Putamen (tissue), 1 donor: ENCODE results near the gene SH3RF3.

ENCODE experiments used
- DNase-seq: peaks from one replicate; pipeline ENCODE4 v3.0.0-alpha.2; 2016; ENCODE audit warnings: low spot score

SH3RF3 gene

DNA sequence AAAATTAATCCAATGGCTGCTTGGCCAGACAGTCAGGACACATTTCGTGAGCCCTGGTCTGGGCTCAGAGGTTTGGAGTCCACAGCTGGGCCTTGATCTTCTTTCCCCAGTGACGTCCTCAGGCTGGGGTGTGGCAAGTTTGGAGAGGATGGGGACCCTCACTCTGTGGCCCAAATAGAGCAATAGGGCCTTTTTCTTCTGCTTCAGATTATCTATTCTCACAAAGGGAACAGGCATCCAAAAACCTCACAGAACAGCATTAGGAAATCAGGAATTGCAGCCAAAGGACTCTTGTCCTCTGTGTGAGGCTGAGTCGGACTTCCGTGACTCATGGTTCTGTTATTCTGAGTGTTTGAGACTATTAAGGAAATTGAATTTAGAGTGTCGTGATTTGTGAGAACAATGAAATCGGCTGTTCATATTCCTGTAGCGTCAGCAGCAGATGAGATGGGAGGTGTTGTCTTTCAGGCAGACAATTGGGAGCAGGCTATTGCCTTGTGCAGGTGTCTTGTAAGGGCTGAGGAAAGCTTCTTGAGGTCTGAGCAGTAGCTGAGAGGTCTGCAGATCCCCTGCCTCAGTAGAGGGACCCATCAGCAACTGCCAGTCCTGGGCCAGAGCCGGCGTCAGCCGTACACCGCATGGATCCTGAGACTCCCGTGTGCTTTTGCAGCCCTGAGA lies 113.8 kb downstream of the SH3RF3 start:
- DNase-seq = no peak

DNA sequence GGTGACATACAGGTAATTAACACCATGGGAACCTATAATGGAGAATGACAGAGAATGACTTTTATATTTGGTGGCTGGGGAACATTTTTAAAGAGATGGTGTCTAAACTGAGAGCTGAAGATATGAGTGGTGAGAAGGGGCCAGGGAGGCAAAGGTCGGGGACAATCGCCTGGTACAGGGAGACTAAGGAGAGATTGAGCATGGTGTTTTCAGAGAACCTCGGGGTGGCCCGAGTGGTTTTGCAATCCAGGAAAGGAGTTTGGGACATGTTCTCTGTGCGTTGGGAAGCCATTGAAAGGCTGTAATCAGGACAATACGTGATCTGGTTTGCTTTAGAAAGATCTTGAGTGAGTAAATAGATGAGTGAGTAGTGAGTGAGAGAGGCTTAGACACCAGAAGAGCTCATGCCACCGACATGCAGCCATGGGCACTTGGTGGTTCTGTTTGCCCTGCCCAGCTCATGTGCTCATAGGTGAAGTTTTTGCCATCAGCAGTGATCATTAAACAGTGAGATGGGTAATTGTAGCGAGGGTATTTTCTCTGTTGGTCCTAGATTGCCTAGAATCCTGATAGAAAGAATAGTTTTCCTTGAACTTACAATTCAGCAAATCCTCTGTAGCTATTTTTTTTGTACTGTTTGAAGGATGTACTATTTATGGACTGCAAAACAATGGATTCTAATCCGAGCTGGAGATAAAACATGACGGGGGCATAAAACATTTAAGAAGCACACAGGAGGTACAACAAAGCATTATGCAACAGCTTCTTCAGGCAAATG lies 114.7 kb downstream of the SH3RF3 start:
- no peak for DNase-seq

DNA sequence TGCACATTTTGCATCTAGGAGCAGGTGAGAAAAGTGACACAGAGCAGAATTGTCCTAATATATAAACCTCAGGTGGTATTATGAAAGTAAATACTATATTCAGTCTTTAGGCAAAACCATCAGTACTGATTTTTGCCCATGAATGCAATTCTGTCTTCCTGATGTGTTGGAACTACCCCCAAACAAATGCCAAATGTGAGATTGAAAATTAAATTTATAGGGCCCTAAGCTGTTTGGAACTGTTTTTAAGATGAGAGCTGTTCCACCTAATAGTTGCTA lies 115.2 kb downstream of the SH3RF3 start:
- no peak for DNase-seq

DNA sequence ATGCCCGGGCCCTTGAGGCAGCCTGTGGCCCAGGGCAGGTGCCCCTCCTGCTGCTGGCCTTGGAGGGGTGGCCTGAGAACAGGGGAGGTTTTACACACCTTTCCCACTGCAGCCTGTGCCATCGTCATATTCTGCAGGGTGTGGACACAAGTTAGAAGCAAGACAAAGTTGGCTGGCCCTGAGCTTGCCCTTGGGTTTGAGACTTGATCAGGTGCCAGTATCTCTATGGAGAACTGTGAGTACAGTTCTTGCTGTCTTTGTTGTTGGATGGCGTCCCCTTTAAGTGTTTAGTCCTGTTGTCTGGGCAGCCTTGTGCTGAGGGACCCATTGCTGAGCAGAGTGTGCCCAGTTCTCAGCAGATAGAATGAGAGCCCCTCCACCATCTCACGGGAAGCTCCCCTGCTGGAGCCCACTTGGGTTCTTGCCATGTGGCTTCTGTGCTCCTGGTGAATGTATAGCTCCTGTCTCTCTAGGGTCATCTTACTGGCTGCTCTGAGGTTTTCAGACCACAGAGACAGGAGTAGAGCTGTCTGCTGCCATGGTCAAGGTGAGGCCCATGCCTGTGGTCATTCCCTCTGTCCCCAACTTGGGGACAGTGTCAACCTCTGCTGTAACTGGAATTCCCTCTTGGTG lies 115.9 kb downstream of the SH3RF3 start:
- DNase-seq = no peak

DNA sequence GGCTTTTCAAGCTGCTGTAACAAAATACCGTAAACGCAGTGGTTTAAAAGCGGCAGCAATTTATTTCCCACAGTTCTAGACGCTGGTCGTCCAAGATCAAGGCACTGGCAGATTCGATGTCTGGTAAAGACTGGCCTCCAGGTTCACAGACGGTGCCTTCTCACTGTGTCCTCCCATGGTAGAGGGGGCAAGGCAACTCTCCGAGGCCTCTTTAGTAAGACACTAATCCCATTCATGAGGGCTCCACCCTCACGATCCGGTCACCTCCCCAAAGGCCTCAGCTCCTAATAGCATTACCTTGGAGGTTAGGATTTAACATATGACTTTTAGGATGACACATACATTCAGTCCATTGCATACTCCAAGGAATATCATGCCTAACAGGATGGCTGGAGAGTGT lies 117.2 kb downstream of the SH3RF3 start:
- DNase-seq = no peak

DNA sequence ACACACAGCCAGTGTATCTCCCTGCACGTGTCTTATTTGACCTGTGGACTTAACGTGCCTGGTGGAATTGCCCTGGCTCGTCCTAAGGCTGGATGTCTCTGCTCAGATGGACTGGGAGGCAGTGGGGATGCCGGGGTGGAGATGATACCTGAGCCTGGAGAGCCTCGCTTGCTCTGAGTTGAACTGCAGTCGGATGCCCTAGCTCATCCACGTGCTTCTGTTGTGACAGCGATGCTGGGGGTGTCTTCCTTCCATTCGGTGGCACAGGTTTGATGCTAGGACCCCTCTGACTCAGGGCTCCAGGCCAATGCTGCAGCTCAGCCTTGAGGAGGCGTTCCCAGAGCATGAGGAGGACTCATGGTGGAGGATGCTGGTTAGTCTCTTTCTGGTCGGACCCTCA lies 117.6 kb downstream of the SH3RF3 start:
- no peak for DNase-seq

DNA sequence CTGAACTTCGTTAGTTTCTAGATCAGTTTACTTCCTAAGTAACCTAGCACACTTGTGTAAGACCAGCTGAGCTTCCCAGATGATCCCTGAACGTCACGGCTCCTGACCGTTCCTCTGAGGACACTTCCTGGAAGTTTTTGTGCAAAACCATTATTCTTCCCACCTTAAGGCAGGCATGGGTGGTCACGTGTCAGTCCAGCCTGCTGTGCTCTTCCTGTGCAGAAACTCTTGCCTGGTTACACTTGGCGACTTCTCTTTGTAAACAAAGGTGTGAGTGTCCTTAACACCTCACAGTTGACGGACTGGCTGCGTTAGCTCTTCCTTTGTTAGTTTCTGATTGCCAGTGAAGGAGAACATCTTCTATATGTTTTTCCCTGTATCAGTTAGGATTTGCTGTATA lies 118.3 kb downstream of the SH3RF3 start:
- no peak for DNase-seq

DNA sequence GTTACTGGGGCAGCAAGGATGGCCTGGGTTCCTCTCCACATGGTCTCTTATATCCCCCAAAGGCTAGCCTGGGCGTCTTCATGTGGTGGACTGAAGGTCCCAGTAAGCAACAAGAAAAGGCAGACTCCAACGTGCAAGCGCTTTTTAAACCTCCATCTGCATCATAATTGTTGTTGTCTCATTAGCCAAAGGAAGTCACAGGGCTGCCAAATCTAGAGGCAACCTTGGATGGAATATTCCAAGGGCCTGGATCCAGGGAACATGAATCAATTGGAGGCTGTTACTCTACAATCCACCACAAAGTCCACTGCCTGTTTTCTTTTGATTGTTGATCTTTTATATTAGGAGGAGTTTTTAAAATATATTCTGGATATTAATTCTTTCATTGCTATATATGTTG lies 118.8 kb downstream of the SH3RF3 start:
- no peak for DNase-seq

DNA sequence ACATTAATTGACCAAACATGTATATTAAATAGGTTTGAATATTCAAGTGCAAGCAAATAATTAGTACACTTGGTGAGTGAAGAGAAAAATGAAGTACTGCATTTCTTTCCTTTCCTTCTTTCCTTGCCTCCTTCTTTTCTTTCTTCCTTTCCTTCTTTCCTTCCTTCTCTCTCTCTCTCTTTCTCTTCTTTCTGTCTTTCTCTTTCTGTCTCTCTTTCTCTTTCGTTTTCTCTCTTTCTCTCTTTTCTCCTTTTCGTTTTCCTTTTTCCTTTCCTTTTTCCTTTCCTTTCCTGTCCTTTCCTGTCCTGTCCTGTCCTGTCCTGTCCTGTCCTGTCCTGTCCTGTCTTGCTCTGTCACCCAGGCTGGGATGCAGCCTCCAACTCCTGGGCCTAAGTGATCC lies 119.6 kb downstream of the SH3RF3 start:
- no peak for DNase-seq

DNA sequence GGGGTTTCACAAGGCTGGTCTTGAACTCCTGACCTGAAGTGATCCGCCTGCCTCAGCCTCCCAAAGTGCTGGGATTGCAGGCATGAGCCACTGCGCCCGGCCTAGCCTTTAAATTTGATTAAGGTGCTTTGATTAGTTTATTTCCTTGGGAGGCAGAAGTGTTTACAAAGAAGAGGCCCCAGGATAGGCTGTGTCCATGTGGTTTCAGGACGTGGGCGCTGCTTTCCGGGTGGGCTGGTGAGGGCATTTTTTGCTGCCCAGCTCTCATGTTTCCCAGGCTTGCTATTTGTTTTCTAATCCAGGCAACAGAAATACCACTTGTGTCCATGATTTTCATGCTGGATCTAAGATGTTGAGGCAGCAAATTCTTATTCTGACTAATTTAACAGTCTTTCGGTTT lies 124.2 kb downstream of the SH3RF3 start:
- DNase-seq = no peak

DNA sequence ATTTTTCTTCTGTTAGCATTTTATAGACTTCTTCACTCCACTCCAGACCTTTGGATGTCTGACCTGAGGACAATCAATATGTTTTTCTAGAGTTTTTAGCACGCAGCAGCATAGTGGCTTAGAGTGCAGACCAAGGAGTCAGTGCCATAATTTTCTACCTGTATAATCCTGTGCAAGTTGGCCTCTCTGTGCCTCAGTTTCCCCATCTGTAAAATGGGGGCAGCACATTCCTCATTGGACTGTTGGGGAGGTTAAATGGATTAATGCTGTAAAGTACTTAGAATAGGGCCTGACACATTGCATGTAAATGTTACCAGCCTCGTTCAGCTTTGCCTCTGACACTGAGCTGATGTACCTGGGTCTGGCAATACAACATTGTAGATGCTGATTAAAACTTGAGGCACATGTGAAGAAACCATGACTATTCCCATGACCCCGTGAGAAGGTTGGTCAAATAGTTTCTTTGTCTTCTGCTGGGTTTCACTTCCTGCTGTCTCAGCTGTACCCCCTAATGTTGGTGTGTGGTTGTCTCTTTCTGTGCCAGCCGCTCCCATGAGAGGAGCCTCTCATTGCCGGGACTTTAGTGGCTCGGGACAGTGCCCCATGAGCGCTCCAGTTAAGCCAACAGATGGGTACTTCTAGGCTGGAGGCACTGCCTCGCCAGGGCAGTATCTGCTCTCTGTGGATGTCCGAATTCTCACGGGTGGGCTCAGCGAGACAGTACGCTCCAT lies 125.3 kb downstream of the SH3RF3 start:
- DNase-seq = no peak

DNA sequence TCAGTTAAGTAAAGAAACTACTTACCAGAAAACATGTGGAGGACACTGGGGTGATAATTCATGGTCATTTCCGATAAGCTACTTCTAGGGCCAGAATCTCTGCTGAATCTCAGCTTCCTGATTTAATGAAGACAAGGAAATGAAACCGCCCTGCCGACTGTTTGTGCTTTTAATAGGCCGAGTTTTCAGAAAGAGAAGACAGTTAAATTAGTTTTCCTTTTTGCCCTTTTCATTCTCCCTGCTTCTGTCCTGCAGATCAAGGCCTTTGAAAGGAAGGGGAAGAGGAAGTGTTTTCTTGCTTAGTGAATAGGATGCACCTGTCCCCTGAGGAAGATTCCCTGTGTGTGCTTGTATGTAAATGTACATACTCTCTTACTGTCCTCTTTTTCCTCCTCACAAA lies 126.6 kb downstream of the SH3RF3 start:
- peak; percentile 36 for DNase-seq

DNA sequence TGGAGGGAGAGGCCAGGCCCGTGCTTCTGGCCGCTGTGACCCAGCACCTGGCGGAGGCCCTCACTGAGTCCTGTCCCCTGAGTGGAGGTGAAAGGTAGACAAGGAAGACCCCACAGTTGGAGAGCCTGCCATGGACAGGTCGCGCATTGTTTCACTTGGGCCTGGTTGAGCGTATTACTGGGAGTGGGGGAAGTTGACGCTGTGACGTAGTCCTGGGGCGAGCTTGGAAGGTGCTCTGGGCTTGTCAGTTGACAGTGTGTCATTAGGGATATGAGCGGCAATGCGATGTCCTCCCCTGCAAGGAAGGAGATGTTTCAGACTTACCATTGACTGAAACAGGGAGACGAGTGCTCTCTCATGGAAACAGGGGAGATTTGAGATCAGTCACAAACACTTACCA lies 127.1 kb downstream of the SH3RF3 start:
- DNase-seq = no peak

DNA sequence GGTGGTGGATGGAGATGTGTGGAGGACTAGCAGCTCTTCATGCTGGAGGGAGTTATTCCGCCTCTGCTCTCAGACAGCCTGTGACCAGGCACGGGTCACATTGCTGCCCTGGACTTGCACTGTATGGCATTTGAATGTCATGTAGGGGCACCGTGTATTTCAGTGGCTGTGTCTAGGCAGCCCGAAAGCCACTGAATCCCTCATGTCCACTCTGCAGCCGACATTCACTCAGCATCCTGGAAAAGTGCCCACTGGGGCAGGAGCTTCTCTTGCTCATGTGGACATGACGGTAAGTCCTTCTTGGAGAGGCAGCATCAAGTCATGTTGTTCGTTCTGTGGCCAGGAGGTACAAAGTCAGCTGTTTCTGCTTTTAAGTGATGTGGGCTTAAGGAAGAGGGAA lies 127.9 kb downstream of the SH3RF3 start:
- no peak for DNase-seq

DNA sequence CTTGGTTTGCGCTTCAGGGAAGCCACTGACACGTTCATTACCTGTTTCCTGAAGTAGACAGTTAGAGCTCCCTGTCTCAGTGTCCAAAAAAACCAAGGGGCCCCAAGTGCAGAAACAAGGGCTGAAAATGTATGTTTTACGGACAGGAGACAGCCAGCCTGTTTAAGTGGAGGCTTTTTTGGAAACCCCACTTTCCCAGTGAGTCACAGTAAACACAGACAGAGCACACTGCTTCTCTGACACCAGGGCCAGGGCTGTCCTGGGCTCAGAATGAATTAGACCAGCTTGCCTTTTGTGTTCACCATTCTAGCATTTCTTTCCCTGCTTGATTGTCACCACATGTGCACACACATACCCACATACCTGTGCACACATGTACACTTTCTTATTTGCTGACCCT lies 128.6 kb downstream of the SH3RF3 start:
- DNase-seq = no peak

DNA sequence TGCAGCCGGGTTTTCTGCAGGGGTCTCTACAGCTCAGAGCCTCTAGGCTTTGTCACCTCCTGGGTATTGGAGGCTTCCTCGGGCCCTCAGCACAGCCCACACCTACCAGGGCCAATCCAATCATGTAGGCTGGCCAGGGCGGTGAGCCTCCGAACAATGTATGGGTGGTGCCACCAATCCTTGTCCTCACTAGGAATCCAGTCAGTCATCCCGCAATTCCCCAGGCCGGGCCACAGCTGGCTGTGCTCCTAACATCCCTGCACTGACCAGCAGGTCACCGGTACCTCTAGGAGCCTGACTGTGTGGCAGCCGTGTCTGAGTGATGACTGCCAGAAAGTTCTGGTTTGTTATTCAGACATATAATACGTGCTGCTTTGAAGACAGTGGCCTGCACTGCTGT lies 129.4 kb downstream of the SH3RF3 start:
- no peak for DNase-seq

DNA sequence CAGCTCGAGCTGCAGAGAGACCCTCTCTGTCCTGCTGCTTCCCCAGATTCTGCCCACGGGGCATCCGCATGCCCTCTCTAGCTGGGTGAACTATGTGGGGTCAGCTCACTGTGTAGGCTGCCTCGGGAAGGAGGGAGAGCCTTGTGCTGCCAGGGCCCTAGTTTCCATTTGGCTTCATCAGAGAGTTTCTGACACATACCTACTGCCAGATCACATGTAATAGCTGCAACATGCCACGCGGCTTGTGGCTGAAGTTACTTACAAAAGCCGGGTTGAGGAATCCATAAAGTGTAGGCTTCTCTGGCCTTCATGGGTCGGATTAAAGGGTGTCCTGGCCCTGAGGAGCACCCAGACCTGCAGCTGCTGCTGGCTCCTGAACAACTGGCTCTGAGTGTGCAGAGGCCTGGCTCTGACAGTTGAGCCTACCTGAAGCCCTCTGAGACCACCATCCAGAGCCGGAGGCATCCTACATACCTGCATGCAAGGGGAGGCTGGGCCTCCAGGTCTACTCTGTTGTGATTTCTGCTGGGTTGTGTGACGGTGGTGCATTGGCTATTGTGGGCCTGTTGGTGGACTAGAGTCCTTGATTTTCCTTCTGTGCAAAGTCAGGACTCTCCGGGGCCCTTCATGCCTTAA lies 130.0 kb downstream of the SH3RF3 start:
- DNase-seq = no peak

DNA sequence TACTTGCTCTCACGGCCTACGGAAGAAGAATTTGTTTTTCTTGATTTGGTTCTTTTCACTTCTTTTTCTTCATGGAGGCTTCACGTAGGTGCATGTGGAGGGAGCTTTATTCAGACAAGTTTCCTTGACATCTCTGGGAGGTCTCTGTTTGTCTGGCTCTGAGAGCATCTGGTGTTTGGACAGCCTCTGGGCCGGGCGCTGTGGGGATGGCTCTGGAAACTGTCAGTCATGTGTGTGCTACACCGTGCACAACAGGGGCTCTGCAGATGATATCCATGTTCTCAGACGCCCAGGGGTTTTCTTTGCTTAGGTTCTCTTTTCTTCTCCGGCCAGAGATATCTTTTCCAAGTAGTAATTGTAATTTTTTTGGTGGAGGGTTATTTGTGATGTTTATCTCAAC lies 130.7 kb downstream of the SH3RF3 start:
- no peak for DNase-seq

DNA sequence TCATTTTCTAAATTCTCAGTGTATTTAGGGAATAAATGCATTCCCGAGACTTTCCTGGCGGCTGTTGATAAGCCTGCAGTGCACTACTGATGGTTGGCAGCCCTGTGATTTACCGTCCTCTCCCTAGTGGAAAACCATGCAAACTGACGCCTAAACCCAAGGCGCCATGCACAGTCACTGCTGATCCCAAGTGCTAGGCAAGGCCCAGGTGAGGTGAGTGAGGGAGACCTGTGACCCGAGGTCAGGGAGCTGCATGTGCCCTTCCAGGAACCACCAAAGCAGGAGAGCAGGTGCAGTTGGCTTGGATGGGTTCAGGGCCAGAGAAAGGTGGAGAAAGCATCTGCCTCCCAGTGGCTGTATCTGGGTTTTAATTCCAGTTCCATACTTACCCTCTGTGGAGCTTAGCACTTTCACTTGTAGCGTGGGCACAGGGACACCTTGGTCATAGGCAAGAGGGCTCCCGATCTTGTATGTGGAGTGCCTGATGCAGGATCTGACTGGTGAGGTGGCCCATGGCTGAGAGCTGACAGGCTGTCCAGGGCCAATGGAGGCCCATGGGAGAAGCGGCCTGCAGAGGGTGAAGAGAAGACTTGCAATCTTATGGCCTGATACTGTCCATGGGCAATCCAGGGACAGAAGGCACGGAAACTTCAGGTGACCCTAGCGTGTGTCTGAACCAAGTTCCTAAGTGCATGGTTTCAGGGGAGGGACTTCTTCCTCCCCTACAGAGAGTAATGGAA lies 131.3 kb downstream of the SH3RF3 start:
- DNase-seq = no peak

DNA sequence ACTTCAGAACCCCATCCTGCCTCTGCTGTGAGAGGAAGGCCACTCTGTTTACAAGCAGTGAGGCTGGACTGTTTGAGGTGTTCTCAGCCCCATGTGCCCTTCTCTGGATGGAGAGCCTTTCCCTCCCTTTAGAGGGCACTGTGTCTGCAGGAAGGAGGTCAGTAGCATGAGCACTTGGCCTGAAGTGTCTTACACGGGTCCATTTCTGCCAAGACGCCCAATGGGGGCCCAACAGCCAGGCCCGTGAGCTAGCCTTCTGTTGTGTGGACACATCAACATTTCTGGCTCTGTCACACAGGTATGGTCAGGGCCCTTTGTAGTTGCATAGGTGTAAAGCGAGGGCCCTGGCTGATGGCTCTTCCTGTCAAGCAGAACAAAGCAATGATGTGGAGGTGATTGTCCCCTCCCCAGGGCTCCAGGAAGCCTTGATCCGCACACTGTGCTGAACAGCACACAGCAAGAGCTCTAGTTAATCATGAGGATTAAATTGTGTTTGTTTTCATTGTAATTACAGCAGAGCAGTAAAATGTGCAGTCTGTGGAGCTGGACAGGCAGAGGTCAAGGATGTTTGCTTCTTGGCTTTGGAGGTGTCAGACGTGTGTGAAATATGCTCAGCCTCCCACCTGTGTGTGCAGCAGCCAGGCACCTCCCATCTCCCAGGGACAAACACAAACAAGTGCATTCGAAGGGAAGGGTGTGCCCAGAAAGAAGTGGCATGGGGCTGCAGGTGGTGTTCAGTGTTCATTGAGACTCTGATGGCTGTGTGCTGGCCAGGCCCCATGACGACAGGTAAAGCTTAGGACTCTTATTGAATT lies 132.1 kb downstream of the SH3RF3 start:
- no peak for DNase-seq
